ENCODE results near the gene SOX6. TPM values are rescaled to one million over a fixed set of nuclear protein-coding genes. Genes with fewer than 3 reads are reported as not detected.

SOX6 gene
- total RNA-seq, 1 donor from 2014 or later, result 8.3 TPM

GRCh38 chr11:15969281-15969680, 387.1 kb downstream of the SOX6 start:
- Histone ChIP-seq H3K4me1 (peaks cover 23% of the 10 kb centered on the region), H3K27ac (peak overlapping the region; percentile 44), H3K27me3 (no peaks in the 10 kb centered on the region), H3K4me3 (no peak overlapping the region), H3K9me3 (no peaks in the 10 kb centered on the region), H3K36me3 (no peaks in the 10 kb centered on the region)
- intact Hi-C loops (cut with DNase I), result no loop called here
- no peak for TF ChIP-seq CTCF (IDR thresholded peaks at IDR 0.05)
- peak; percentile 78 for ATAC-seq
- no peak for DNase-seq

DNA sequence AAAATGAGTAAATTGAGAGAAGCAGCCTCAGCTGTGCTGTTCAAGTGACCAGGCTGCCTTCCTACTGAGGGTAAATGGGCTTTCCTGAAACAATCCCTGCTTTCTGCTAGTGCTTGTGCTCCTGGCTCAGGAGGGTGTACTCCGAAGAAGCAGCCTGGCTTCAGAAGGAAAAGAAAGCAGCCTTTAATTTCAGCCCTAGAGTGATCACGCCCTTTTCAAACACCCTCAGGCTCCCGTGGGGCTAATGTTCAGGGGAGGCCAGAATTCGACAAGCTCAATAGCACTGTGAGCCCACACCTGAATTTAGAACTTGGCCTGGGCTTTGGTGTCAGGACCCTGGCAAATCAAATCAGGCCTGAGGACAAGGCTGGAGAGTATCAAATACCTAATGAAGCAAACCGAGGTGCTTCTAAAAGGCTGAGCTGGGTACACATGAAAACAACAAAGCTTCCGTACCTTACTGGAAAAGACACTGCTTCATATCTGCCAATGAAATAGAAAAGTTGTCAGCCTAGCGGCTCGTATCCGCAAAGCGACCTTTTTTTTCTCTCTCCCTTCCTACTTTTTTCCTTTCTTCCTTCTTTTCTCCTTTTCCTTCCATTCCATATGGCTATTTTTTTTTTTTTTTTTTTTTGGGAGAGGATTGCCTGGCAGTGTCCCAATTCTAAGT, 387.8 kb downstream of the SOX6 start:
- DNase-seq (no peak), ATAC-seq (no peak)
- Histone ChIP-seq H3K36me3 (no peaks in the 10 kb centered on the region), H3K4me1 (peaks cover 23% of the 10 kb centered on the region), H3K4me3 (no peak overlapping the region), H3K27ac (peak overlapping the region; percentile 67), H3K27me3 (no peaks in the 10 kb centered on the region), H3K9me3 (no peaks in the 10 kb centered on the region)
- TF ChIP-seq CTCF (IDR thresholded peaks at IDR 0.05), result no peak
- intact Hi-C loops (cut with DNase I), result no loop called here

- ATAC-seq, result peak; percentile 3
- intact Hi-C loops (cut with DNase I), result no loop called here
- Histone ChIP-seq H3K9me3 (no peaks in the 10 kb centered on the region), H3K4me3 (no peak overlapping the region), H3K27ac (peak overlapping the region; percentile 67), H3K36me3 (no peaks in the 10 kb centered on the region), H3K4me1 (peaks cover 23% of the 10 kb centered on the region), H3K27me3 (no peaks in the 10 kb centered on the region)
- DNase-seq, result no peak
- TF ChIP-seq CTCF (IDR thresholded peaks at IDR 0.05), result no peak
These were observed 388.4 kb downstream of the SOX6 start for GRCh38 chr11:15967966-15968365.

- H3K36me3 ChIP-seq, result no peaks in the 10 kb centered on the region
These were observed 389.2 kb downstream of the SOX6 start for GRCh38 chr11:15967166-15967565.

DNA sequence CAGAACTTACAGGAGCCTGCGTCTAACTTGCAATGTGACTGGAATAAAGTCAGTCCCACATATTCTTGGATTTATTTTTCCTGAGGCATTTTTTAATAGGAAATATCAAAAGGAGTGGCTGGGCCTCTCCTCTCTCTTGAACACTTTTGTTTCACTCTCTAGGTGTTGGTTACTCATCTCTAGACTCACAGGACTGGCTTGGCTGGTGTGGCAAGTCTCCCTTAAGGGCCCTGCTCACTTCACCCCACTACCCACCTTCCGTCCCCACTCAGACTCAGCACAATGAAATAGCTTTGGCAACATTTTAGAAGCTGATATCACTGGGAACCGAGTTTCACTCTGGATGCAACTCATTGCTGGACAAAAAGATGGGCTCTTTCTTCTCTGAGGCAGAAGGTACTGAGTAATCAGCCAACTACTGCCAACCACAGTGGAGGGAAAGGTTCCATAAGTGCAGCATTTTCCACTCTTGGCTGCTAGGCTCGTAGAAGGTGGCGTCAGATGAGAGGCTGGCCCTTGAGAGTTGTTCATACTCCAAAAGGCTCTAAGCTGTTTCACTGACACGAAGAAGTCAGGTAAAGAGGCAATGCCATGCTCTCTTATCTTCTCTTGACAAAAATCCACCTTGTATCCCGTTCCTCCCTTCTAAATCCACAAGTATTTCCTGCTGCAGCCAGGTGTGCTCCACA, 390.6 kb downstream of the SOX6 start:
- peak; percentile 74 for DNase-seq
- peak overlapping the region; percentile 55 for H3K27ac ChIP-seq
- H3K36me3 ChIP-seq, result no peaks in the 10 kb centered on the region
- H3K4me1 ChIP-seq, result peaks cover 23% of the 10 kb centered on the region
- no peaks in the 10 kb centered on the region for H3K9me3 ChIP-seq
- H3K27me3 ChIP-seq, result no peaks in the 10 kb centered on the region
- no peak for TF ChIP-seq CTCF (IDR thresholded peaks at IDR 0.05)
- H3K4me3 ChIP-seq, result no peak overlapping the region
- ATAC-seq, result peak; percentile 78
- intact Hi-C loops (cut with DNase I), result no loop called here

More at GRCh38 chr11:15967166-15967565, 389.2 kb downstream of the SOX6 start:
- no peak overlapping the region for H3K4me3 ChIP-seq
- no peak for TF ChIP-seq CTCF (IDR thresholded peaks at IDR 0.05)
- H3K27ac ChIP-seq, result no peak overlapping the region
- intact Hi-C loops (cut with DNase I), result no loop called here
- H3K9me3 ChIP-seq, result no peaks in the 10 kb centered on the region
- DNase-seq (no peak), ATAC-seq (peak; percentile 21)
- H3K4me1 ChIP-seq, result peaks cover 23% of the 10 kb centered on the region
- no peaks in the 10 kb centered on the region for H3K27me3 ChIP-seq
